ENCODE data around the gene PLIN1. TPM values are rescaled to one million over a fixed set of nuclear protein-coding genes. Genes with fewer than 3 reads are reported as not detected.

PLIN1 gene
- total RNA-seq, 1 experiment from 2014 or later = 0.32 TPM

DNA sequence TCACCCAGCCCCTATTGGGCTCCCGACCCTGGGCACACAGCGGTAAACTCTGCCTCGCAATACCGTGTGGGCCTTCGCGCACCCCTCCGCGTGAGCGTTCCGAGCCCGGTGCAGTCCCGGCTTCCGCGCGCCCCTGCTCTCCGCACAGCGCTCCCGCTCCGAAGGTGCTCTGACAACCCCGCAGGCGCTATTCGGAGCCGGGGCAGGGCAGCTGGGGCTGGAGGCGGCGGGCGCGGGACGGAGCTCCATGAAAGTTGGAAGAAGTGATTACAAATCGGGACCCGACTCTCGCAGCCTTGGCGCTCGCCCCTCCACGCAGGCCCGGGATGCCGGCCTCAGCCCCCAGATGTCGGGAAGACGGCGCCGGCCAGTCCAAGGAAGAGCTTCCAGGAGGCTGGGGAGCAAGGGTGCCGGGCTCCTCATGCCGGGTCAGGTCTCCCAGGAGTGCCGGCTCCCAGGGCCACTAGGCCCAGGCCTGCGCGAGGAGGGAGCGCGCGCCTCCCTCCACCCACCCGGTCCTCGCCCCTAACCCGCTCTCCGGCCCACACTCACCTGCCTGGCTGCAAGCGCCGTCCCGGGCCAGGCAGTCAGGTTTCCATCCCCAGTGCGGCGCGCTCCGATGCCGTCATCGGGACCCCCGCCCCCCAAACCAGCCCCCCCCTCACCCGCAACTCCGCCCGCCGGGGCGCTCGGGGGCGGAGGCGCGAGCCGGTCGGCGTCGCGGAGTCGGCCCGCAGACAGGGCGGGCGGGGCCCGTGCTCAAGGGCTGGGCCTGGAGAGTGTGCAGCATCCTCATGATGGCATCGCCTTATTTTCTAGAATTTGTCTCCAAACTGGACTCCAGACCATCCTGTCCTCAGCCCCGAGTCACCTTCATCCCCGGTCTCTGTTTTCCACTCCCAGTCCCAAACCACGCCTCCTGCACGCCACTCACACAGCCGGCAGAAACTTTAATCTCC lies 24.0 kb downstream of the PLIN1 start, which contains the start of gene KIF7:
Gene KIF7, minus strand, starts transcription at position 621 of the 959 bp plus-strand sequence. CDS start 2,537 bp downstream, outside the sequence.
- Histone ChIP-seq H3K9ac (ENCODE audit: low read length) (no peak within 1 kb of the TSS), H3K9me3 (ENCODE audit: control insufficient read depth in 1 of 2, insufficient read depth in 1 of 2, low read depth in 1 of 2, low read length in 2 of 2) (no peaks in the 10 kb centered on the region), H3K9me2 (ENCODE audit: insufficient read depth) (no peaks in the 10 kb centered on the region), H3K4me2 (ENCODE audit: low read length) (no peak within 1 kb of the TSS), H3K4me3 (replicated peaks in 1 of 2; ENCODE audit: low read depth in 1 of 2, low read length in 2 of 2) (no peak within 1 kb of the TSS), H3K27ac (ENCODE audit: low read depth, low read length) (no peak within 1 kb of the TSS), H3K36me3 (ENCODE audit: control insufficient read depth in 1 of 2, insufficient read depth in 2 of 2, low read length in 2 of 2) (no peaks in the 10 kb centered on the region), H3K79me2 (ENCODE audit: insufficient read depth, low read length) (no peaks in the 10 kb centered on the region), H3K4me1 (ENCODE audit: control insufficient read depth in 1 of 2, insufficient read depth in 2 of 2, low read length in 2 of 2) (no peaks in the 10 kb centered on the region), H2AFZ (ENCODE audit: low read depth, low read length, poor library complexity, severe bottlenecking) (no peak within 1 kb of the TSS), H4K20me1 (ENCODE audit: insufficient read depth) (no peaks in the 10 kb centered on the region), H3K27me3 (ENCODE audit: insufficient read depth, low read length) (no peaks in the 10 kb centered on the region)
- no peak for TF ChIP-seq CEBPB (IDR thresholded peaks at IDR 0.05; ENCODE audit: low read depth)
- TF ChIP-seq ZNF274 (IDR thresholded peaks at IDR 0.05; ENCODE audit: low read depth, low read length) = no peak
- no peak for TF ChIP-seq CTCF (IDR thresholded peaks at IDR 0.05 in 2 of 3, conservative IDR thresholded peaks at IDR 0.05 in 1 of 3; ENCODE audit: borderline replicate concordance in 1 of 3, insufficient read depth in 1 of 3, low read depth in 2 of 3, low read length in 2 of 3)
- no peak for DNase-seq (ENCODE audit: low read depth, low spot score)
- ChIA-PET RAD21 (ENCODE audit: low non-redundant PET in 1 of 2, low total read pairs in 2 of 2, uncharacterized antibody in 2 of 2, unreplicated experiment in 2 of 2) (no interaction called here), POLR2A (no interaction called here), CTCF (no interaction called here)
- no peak for ATAC-seq
- no TSS peak for BruUV-seq (replicated peaks)
- intact Hi-C loops (cut with micrococcal nuclease) = no loop called here

DNA sequence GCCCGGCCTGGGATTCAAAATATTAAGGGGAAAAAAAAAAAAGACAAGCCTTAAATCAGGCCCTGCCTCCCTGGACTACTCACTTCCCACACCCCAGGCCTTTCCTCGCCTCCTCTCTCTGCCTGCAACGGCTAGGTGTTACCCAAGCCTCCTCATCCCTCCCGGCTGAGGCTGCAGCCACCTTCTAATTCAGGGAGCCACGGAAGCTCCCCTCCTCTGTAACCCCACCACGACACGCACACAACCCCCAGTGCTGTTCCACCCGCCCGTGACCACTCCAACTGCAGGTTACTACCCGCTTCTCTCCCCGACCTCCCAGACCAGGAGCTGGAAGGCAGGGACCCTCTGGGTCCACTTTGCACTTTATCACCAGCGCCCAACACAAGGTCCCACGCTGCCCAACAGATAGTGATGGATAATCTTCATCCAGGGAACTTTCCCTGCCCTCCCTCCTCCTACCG lies 24.8 kb downstream of the PLIN1 start:
- no peak overlapping the region for H3K27ac ChIP-seq (ENCODE audit: low read depth, low read length)
- H3K9me3 ChIP-seq (ENCODE audit: control insufficient read depth in 1 of 2, insufficient read depth in 1 of 2, low read depth in 1 of 2, low read length in 2 of 2) = no peaks in the 10 kb centered on the region
- intact Hi-C loops (cut with micrococcal nuclease) = no loop called here
- H3K9ac ChIP-seq (ENCODE audit: low read length) = no peak overlapping the region
- no peak overlapping the region for H3K4me3 ChIP-seq (replicated peaks in 1 of 2; ENCODE audit: low read depth in 1 of 2, low read length in 2 of 2)
- no peak for DNase-seq (ENCODE audit: low read depth, low spot score)
- ATAC-seq = no peak
- no peaks in the 10 kb centered on the region for H4K20me1 ChIP-seq (ENCODE audit: insufficient read depth)
- H3K4me1 ChIP-seq (ENCODE audit: control insufficient read depth in 1 of 2, insufficient read depth in 2 of 2, low read length in 2 of 2) = no peaks in the 10 kb centered on the region
- RAD21 ChIA-PET (ENCODE audit: low non-redundant PET in 1 of 2, low total read pairs in 2 of 2, uncharacterized antibody in 2 of 2, unreplicated experiment in 2 of 2) = no interaction called here
- H3K36me3 ChIP-seq (ENCODE audit: control insufficient read depth in 1 of 2, insufficient read depth in 2 of 2, low read length in 2 of 2) = no peaks in the 10 kb centered on the region
- H3K9me2 ChIP-seq (ENCODE audit: insufficient read depth) = no peaks in the 10 kb centered on the region
- no TSS peak for BruUV-seq (replicated peaks)
- no peak overlapping the region for H2AFZ ChIP-seq (ENCODE audit: low read depth, low read length, poor library complexity, severe bottlenecking)
- CTCF ChIA-PET = no interaction called here
- POLR2A ChIA-PET = no interaction called here
- no peaks in the 10 kb centered on the region for H3K27me3 ChIP-seq (ENCODE audit: insufficient read depth, low read length)
- no peak overlapping the region for H3K4me2 ChIP-seq (ENCODE audit: low read length)
- H3K79me2 ChIP-seq (ENCODE audit: insufficient read depth, low read length) = no peaks in the 10 kb centered on the region
- TF ChIP-seq SIN3A (IDR thresholded peaks at IDR 0.05; ENCODE audit: low read depth) = no peak
- TF ChIP-seq SRF (IDR thresholded peaks at IDR 0.05; ENCODE audit: low read depth) = no peak
- no peak for TF ChIP-seq FOSL1 (IDR thresholded peaks at IDR 0.05; ENCODE audit: low read depth)
- no peak for TF ChIP-seq POLR2AphosphoS5 (IDR thresholded peaks at IDR 0.05; ENCODE audit: low read depth, low read length)
- TF ChIP-seq EGR1 (IDR thresholded peaks at IDR 0.05; ENCODE audit: low read depth) = no peak
- TF ChIP-seq TCF7L2 (IDR thresholded peaks at IDR 0.05; ENCODE audit: borderline replicate concordance, extremely low read depth, insufficient read depth, insufficient read length) = no peak
- no peak for TF ChIP-seq EZH2 (IDR thresholded peaks at IDR 0.05)
- TF ChIP-seq, protein P1, sequence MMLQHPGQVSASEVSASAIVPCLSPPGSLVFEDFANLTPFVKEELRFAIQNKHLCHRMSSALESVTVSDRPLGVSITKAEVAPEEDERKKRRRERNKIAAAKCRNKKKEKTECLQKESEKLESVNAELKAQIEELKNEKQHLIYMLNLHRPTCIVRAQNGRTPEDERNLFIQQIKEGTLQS (IDR thresholded peaks at IDR 0.05) = no peak
- TF ChIP-seq CBX3 (IDR thresholded peaks at IDR 0.05; ENCODE audit: low read depth) = no peak
- TF ChIP-seq RAD21 (IDR thresholded peaks at IDR 0.05; ENCODE audit: low read depth) = no peak
- TF ChIP-seq SP1 (IDR thresholded peaks at IDR 0.05; ENCODE audit: low read depth) = no peak
- TF ChIP-seq JUND (IDR thresholded peaks at IDR 0.05) = no peak
- no peak for TF ChIP-seq EZH2phosphoT487 (IDR thresholded peaks at IDR 0.05; ENCODE audit: borderline replicate concordance)
- no peak for TF ChIP-seq CEBPB (IDR thresholded peaks at IDR 0.05; ENCODE audit: low read depth)
